DND-41 (cell line): ENCODE results near the gene MICAL2.

ENCODE experiments used
- ATAC-seq: fragments of 200-7000 bp; cut with Tn5 transposase; 3 replicates; pipeline ENCODE4 v1.9.1; 2021; ENCODE audit warnings: low read depth; ENCODE audit not compliant: insufficient read depth
- DNase-seq: peaks from one replicate; pipeline ENCODE4 v3.0.0-alpha.2; 2020
- H2AFZ ChIP-seq: 2 replicates; pipeline ENCODE4 v1.6.0; 2012; ENCODE audit warnings: low read depth, low read length
- H3K27ac ChIP-seq: 2 replicates; pipeline ENCODE4 v1.5.1; 2012; ENCODE audit warnings: low read length, inconsistent platforms
- H3K27me3 ChIP-seq: fragments of 200-600 bp; sonication (generic); 2 replicates; pipeline ENCODE4 v1.6.0; 2012; ENCODE audit warnings: low read length, mild to moderate bottlenecking, inconsistent platforms; ENCODE audit not compliant: insufficient read depth, poor library complexity
- H3K36me3 ChIP-seq: 2 replicates; pipeline ENCODE4 v1.5.1; 2012; ENCODE audit warnings: low read length, inconsistent platforms; ENCODE audit not compliant: insufficient read depth
- H3K4me1 ChIP-seq: 2 replicates; pipeline ENCODE4 v1.5.1; 2012; ENCODE audit warnings: mild to moderate bottlenecking, low read length; ENCODE audit not compliant: insufficient read depth
- H3K4me2 ChIP-seq: 2 replicates; pipeline ENCODE4 v1.6.0; 2012; ENCODE audit warnings: mild to moderate bottlenecking, moderate library complexity, low read length, inconsistent platforms; ENCODE audit not compliant: insufficient read depth
- H3K4me3 ChIP-seq, 2 experiments: fragments of 200-600 bp in 1 of 2; shearing (Covaris generic) in 1 of 2; 2 replicates each; pipeline ENCODE4 v1.5.1; 2012 to 2016; ENCODE audit warnings: inconsistent platforms in 2 of 2, low read length in 2 of 2, mild to moderate bottlenecking in 2 of 2, low read depth in 1 of 2, moderate library complexity in 1 of 2
- H3K79me2 ChIP-seq: 2 replicates; pipeline ENCODE4 v1.6.0; 2012; ENCODE audit warnings: low read length, inconsistent platforms; ENCODE audit not compliant: insufficient read depth
- H3K9ac ChIP-seq: 2 replicates; pipeline ENCODE4 v1.6.0; 2012; ENCODE audit warnings: low read depth, mild to moderate bottlenecking, inconsistent platforms, low read length, moderate library complexity
- H3K9me3 ChIP-seq: 2 replicates; pipeline ENCODE4 v1.5.1; 2012; ENCODE audit warnings: low read length, moderate library complexity, mild to moderate bottlenecking, inconsistent platforms; ENCODE audit not compliant: insufficient read depth, severe bottlenecking
- H4K20me1 ChIP-seq: 2 replicates; pipeline ENCODE4 v1.6.0; 2012; ENCODE audit warnings: low read length; ENCODE audit not compliant: insufficient read depth
- CTCF ChIP-seq: IDR thresholded peaks from 2 replicates; pipeline ENCODE4 v1.5.1; 2012; ENCODE audit warnings: borderline replicate concordance, low read length, moderate library complexity, mild to moderate bottlenecking; ENCODE audit not compliant: poor library complexity, severe bottlenecking; ENCODE audit errors: extremely low read depth
- EZH2 ChIP-seq: IDR thresholded peaks from 3 replicates; pipeline ENCODE4 v1.6.1; 2012; ENCODE audit warnings: borderline replicate concordance, low read depth, mild to moderate bottlenecking, moderate library complexity, low read length, inconsistent platforms; ENCODE audit not compliant: severe bottlenecking

MICAL2 gene

DNA sequence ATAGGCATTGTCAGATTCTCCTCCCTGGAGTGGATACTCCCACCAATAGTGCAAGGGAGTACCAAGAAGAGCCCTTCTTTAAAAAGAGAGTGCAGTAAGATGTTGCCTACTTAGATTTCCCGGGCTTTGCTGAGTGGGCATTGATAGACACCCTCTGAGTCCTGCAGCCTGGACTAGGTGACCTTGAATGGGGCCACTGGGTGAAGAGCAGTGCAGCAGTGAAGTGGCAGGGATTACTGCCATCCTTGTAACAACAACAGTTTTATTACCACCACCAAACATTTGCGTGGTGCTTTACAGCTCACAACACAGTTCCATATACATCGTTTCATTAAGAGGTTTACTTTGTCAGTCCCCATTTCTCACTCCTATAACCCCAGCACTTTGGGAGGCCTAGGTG lies 59.4 kb downstream of the MICAL2 start:
- no peak for ATAC-seq
- DNase-seq, result no peak
- H3K9me3 ChIP-seq, result no peaks in the 10 kb centered on the region
- H2AFZ ChIP-seq, result no peak overlapping the region
- no peak for TF ChIP-seq CTCF
- TF ChIP-seq EZH2, result no peak
- H3K36me3 ChIP-seq, result no peaks in the 10 kb centered on the region
- H3K9ac ChIP-seq, result no peak overlapping the region
- H3K4me1 ChIP-seq, result no peaks in the 10 kb centered on the region
- no peak overlapping the region for H3K4me2 ChIP-seq
- H3K79me2 ChIP-seq, result no peaks in the 10 kb centered on the region
- no peaks in the 10 kb centered on the region for H3K27me3 ChIP-seq
- no peak overlapping the region for H3K4me3 ChIP-seq
- no peaks in the 10 kb centered on the region for H4K20me1 ChIP-seq
- H3K27ac ChIP-seq, result no peak overlapping the region

GRCh38 chr11:12170501-12170900 lies 60.1 kb downstream of the MICAL2 start:
- H4K20me1 ChIP-seq, result no peaks in the 10 kb centered on the region
- no peaks in the 10 kb centered on the region for H3K27me3 ChIP-seq
- H3K4me2 ChIP-seq, result no peak overlapping the region
- H3K4me1 ChIP-seq, result no peaks in the 10 kb centered on the region
- H3K9me3 ChIP-seq, result no peaks in the 10 kb centered on the region
- H3K27ac ChIP-seq, result no peak overlapping the region
- H3K9ac ChIP-seq, result no peak overlapping the region
- no peak for DNase-seq
- TF ChIP-seq CTCF, result no peak
- no peak for TF ChIP-seq EZH2
- H3K36me3 ChIP-seq, result no peaks in the 10 kb centered on the region
- no peak overlapping the region for H2AFZ ChIP-seq
- no peak for ATAC-seq
- no peak overlapping the region for H3K4me3 ChIP-seq
- H3K79me2 ChIP-seq, result no peaks in the 10 kb centered on the region

- Histone ChIP-seq H3K27ac (no peak overlapping the region), H3K79me2 (no peaks in the 10 kb centered on the region), H3K4me1 (no peaks in the 10 kb centered on the region), H3K4me3 (no peak overlapping the region), H2AFZ (no peak overlapping the region), H3K9ac (no peak overlapping the region), H3K9me3 (no peaks in the 10 kb centered on the region), H3K27me3 (no peaks in the 10 kb centered on the region), H4K20me1 (no peaks in the 10 kb centered on the region), H3K4me2 (no peak overlapping the region), H3K36me3 (no peaks in the 10 kb centered on the region)
- TF ChIP-seq CTCF (no peak), EZH2 (no peak)
- DNase-seq (no peak), ATAC-seq (no peak)
Observed at GRCh38 chr11:12170984-12171383, 60.6 kb downstream of the MICAL2 start.

DNA sequence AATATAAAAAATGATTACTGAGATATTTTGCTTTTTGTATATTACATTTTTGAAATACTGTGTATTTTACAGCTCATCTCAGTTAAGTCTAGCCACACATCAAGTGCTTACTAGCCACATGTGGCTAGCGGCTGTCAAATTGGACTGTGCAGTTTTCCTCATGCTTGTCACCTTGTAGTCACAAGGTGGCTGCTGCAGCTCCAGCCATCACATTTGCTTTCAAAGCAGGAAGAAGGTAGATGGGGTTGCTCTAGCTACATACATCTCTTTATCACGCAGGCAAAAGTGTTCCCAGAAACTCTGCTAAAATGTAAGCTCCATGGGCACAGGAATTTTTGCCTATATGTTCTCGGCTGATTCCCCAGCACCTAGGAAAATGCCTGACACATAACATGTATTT lies 61.5 kb downstream of the MICAL2 start:
- no peak overlapping the region for H2AFZ ChIP-seq
- ATAC-seq (no peak), DNase-seq (no peak)
- no peak for TF ChIP-seq EZH2
- TF ChIP-seq CTCF, result no peak
- H3K9me3 ChIP-seq, result no peaks in the 10 kb centered on the region
- no peaks in the 10 kb centered on the region for H3K27me3 ChIP-seq
- H3K27ac ChIP-seq, result no peak overlapping the region
- no peak overlapping the region for H3K4me3 ChIP-seq
- H3K79me2 ChIP-seq, result no peaks in the 10 kb centered on the region
- no peaks in the 10 kb centered on the region for H3K36me3 ChIP-seq
- no peaks in the 10 kb centered on the region for H4K20me1 ChIP-seq
- no peaks in the 10 kb centered on the region for H3K4me1 ChIP-seq
- no peak overlapping the region for H3K4me2 ChIP-seq
- no peak overlapping the region for H3K9ac ChIP-seq
